Measurements from ENCODE around the gene ZNF211.

DNA sequence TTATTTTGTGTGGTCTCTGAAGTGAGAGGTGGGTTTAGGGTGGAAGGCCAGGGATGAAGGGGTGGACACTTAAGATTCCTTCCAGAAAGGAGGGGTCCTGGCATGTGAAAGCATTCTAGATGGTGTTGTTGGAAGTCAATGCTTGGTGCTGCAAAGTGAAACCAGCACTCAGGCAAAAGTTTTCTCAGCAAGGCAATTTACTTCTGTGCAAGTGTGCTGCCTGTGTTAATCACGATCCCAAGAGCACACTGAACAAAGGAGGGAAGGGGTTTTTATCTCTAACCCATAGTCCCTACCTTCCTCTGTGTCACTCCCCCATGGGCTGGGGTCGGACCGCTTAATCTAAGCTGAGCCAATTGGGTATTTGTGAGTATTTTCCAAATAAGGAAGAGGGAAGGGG is 17.6 kb upstream of the ZNF211 start:
- no peak for TF ChIP-seq EZH2phosphoT487 (conservative IDR thresholded peaks at IDR 0.05; ENCODE audit: low read length)
- TF ChIP-seq, protein P1, sequence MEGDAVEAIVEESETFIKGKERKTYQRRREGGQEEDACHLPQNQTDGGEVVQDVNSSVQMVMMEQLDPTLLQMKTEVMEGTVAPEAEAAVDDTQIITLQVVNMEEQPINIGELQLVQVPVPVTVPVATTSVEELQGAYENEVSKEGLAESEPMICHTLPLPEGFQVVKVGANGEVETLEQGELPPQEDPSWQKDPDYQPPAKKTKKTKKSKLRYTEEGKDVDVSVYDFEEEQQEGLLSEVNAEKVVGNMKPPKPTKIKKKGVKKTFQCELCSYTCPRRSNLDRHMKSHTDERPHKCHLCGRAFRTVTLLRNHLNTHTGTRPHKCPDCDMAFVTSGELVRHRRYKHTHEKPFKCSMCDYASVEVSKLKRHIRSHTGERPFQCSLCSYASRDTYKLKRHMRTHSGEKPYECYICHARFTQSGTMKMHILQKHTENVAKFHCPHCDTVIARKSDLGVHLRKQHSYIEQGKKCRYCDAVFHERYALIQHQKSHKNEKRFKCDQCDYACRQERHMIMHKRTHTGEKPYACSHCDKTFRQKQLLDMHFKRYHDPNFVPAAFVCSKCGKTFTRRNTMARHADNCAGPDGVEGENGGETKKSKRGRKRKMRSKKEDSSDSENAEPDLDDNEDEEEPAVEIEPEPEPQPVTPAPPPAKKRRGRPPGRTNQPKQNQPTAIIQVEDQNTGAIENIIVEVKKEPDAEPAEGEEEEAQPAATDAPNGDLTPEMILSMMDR (IDR thresholded peaks at IDR 0.05; ENCODE audit: insufficient read depth, low read length, poor library complexity, severe bottlenecking), result no peak
